ENCODE measurements around the gene ZFAND4.

DNA sequence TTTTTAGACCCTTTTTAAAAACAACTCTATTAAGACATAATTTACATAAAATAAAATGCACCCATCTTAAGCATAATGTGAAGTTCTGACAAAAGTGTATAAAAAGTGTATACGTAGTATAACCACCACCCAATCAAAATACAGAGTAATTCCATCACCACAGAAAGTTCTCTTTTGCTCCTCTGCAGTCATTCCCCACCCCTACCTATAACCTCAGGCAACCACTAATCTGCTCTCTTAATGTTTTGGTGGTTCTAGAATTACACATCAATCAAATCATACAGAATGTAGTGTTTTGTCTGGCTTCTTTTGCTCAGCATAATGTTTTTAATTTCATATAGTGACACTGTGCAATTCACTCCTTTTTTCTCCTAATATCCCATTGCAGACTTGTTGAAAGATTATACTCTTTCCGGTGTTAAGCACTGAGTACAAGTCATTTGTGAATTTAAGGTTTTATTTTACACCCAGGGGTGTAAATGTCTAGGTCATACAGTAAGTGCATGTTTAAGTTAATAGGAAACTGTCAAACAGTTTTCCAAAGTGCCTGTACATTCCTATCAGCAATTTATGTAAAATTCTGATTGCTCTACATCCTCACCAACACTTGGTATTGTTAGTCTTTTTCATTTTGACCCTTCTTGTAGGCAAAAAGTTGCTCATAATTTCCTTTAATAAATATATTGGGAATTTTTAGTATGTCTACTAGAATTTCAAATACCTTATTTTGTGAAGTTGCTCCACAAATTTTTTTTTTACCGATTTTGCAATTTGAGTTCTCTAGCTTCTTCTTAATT is 86.3 kb downstream of the ZFAND4 start:
- TF ChIP-seq ZNF565 (CRISPR knock-in tag; conservative IDR thresholded peaks at IDR 0.05; ENCODE audit: low read depth) (no peak), ZFP30 (CRISPR knock-in tag; IDR thresholded peaks at IDR 0.05) (no peak), PPARA (CRISPR knock-in tag; IDR thresholded peaks at IDR 0.05; ENCODE audit: borderline replicate concordance) (no peak), OSR1 (CRISPR knock-in tag; IDR thresholded peaks at IDR 0.05) (no peak), ISL1 (CRISPR knock-in tag; IDR thresholded peaks at IDR 0.05) (no peak), ESRRG (CRISPR knock-in tag; IDR thresholded peaks at IDR 0.05) (no peak)
- TF ChIP-seq, protein P1, sequence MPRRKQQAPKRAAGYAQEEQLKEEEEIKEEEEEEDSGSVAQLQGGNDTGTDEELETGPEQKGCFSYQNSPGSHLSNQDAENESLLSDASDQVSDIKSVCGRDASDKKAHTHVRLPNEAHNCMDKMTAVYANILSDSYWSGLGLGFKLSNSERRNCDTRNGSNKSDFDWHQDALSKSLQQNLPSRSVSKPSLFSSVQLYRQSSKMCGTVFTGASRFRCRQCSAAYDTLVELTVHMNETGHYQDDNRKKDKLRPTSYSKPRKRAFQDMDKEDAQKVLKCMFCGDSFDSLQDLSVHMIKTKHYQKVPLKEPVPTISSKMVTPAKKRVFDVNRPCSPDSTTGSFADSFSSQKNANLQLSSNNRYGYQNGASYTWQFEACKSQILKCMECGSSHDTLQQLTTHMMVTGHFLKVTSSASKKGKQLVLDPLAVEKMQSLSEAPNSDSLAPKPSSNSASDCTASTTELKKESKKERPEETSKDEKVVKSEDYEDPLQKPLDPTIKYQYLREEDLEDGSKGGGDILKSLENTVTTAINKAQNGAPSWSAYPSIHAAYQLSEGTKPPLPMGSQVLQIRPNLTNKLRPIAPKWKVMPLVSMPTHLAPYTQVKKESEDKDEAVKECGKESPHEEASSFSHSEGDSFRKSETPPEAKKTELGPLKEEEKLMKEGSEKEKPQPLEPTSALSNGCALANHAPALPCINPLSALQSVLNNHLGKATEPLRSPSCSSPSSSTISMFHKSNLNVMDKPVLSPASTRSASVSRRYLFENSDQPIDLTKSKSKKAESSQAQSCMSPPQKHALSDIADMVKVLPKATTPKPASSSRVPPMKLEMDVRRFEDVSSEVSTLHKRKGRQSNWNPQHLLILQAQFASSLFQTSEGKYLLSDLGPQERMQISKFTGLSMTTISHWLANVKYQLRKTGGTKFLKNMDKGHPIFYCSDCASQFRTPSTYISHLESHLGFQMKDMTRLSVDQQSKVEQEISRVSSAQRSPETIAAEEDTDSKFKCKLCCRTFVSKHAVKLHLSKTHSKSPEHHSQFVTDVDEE (CRISPR knock-in tag; IDR thresholded peaks at IDR 0.05), result no peak
